ENCODE results near the gene CRIP3. TPM values are rescaled to one million over a fixed set of nuclear protein-coding genes. Genes with fewer than 3 reads are reported as not detected.

Gene CRIP3
- total and polyA plus RNA-seq, 2 of the 13 experiments (the other 11 are each of a cell fraction or from before 2014, with no cell fraction given): 6.3 to 9.3 TPM

GRCh38 chr6:43308990-43309477, 408 bp upstream of the CRIP3 start (continued):
- TF ChIP-seq ZNF777 (CRISPR knock-in tag; IDR thresholded peaks at IDR 0.05): 0 out of 2 replicates have a peak, but pooled peaks have one; percentile 10
- TF ChIP-seq ZNF484 (CRISPR knock-in tag; IDR thresholded peaks at IDR 0.05; ENCODE audit: borderline replicate concordance, low read depth): no peak
- TF ChIP-seq TMF1 (CRISPR knock-in tag; IDR thresholded peaks at IDR 0.05; ENCODE audit: low read depth): no peak
- no peak for TF ChIP-seq ZFP36L2 (CRISPR knock-in tag; IDR thresholded peaks at IDR 0.05)
- no peak; the same call in 1 of the 2 replicates for TF ChIP-seq ZNF605 (CRISPR knock-in tag; IDR thresholded peaks at IDR 0.05)
- TF ChIP-seq FOXP1 (IDR thresholded peaks at IDR 0.05): no peak
- TF ChIP-seq FOXP1 (CRISPR knock-in tag; IDR thresholded peaks at IDR 0.05): no peak
- TF ChIP-seq ZNF674 (CRISPR knock-in tag; IDR thresholded peaks at IDR 0.05; ENCODE audit: low read depth): 0 out of 2 replicates have a peak, but pooled peaks have one; percentile 3
- no peak for TF ChIP-seq JUND (CRISPR knock-in tag; IDR thresholded peaks at IDR 0.05)
- no peak for TF ChIP-seq CBX5 (CRISPR knock-in tag; IDR thresholded peaks at IDR 0.05; ENCODE audit: borderline replicate concordance)
- TF ChIP-seq KLF16 (CRISPR knock-in tag; IDR thresholded peaks at IDR 0.05): no peak
- TF ChIP-seq ZFY (CRISPR knock-in tag; IDR thresholded peaks at IDR 0.05): no peak
- no peak for TF ChIP-seq CBX1 (IDR thresholded peaks at IDR 0.05; ENCODE audit: low read depth)
- no peak for TF ChIP-seq ZNF138 (CRISPR knock-in tag; IDR thresholded peaks at IDR 0.05; ENCODE audit: low read depth)
- no peak for TF ChIP-seq ZNF574 (CRISPR knock-in tag; IDR thresholded peaks at IDR 0.05)
- no peak for TF ChIP-seq ZNF512B (CRISPR knock-in tag; IDR thresholded peaks at IDR 0.05; ENCODE audit: borderline replicate concordance)
- no peak for TF ChIP-seq GABPA (IDR thresholded peaks at IDR 0.05; ENCODE audit: low read depth, low read length)
- no peak for TF ChIP-seq GABPA (CRISPR knock-in tag; IDR thresholded peaks at IDR 0.05; ENCODE audit: low read depth)
- no peak for TF ChIP-seq THAP9 (CRISPR knock-in tag; IDR thresholded peaks at IDR 0.05; ENCODE audit: borderline replicate concordance)
- no peak for TF ChIP-seq SETDB1 (CRISPR knock-in tag; IDR thresholded peaks at IDR 0.05; ENCODE audit: borderline replicate concordance)
- no peak for TF ChIP-seq ZNF207 (IDR thresholded peaks at IDR 0.05; ENCODE audit: borderline replicate concordance)
- TF ChIP-seq HOXA7 (CRISPR knock-in tag; IDR thresholded peaks at IDR 0.05): no peak
- no peak for TF ChIP-seq IRF2 (CRISPR knock-in tag; IDR thresholded peaks at IDR 0.05)
- TF ChIP-seq RAD51 (IDR thresholded peaks at IDR 0.05; ENCODE audit: borderline replicate concordance): no peak
- peak; percentile 75 for TF ChIP-seq ZNF629 (CRISPR knock-in tag; conservative IDR thresholded peaks at IDR 0.05)
- TF ChIP-seq RELA (CRISPR knock-in tag; IDR thresholded peaks at IDR 0.05): no peak
